Aorta (tissue), 5 donors: Measurements from ENCODE around the gene BDH1. TPM values are rescaled to one million over a fixed set of nuclear protein-coding genes. Genes with fewer than 3 reads are reported as not detected.

Experiments used
- ATAC-seq: fragments of 200-7000 bp; cut with Tn5 transposase; one replicate; pipeline ENCODE4 v1.9.1; 2022; ENCODE audit warnings: moderate library complexity; ENCODE audit not compliant: low FRiP score
- DNase-seq, 2 donors: peaks; one replicate each; pipeline ENCODE4 v3.0.0-alpha.2; 2020
- H3K27ac ChIP-seq, 2 donors: one replicate each; pipeline ENCODE4 v1.5.1; 2013; ENCODE audit warnings: low read length in 2 of 2, mild to moderate bottlenecking in 2 of 2, moderate library complexity in 2 of 2, control low read depth in 1 of 2, inconsistent platforms in 1 of 2, low read depth in 1 of 2
- H3K27me3 ChIP-seq, 2 donors: one replicate each; pipeline ENCODE4 v1.6.1; 2013; ENCODE audit warnings: control low read depth in 1 of 2, low read length in 1 of 2, mild to moderate bottlenecking in 1 of 2, moderate library complexity in 1 of 2; ENCODE audit not compliant: insufficient read depth in 2 of 2, control insufficient read depth in 1 of 2
- H3K36me3 ChIP-seq, 2 donors: one replicate each; pipeline ENCODE4 v1.6.1; 2013; ENCODE audit warnings: control low read depth in 1 of 2, low read length in 1 of 2, mild to moderate bottlenecking in 1 of 2; ENCODE audit not compliant: insufficient read depth in 2 of 2, control insufficient read depth in 1 of 2
- H3K4me1 ChIP-seq, 2 donors: one replicate each; pipeline ENCODE4 v1.6.1; 2013; ENCODE audit warnings: low read length in 2 of 2, control low read depth in 1 of 2, mild to moderate bottlenecking in 1 of 2, moderate library complexity in 1 of 2; ENCODE audit not compliant: insufficient read depth in 2 of 2, control insufficient read depth in 1 of 2
- H3K4me3 ChIP-seq, 2 donors: one replicate each; pipeline ENCODE4 v1.5.1; 2013; ENCODE audit warnings: low read length in 2 of 2, control low read depth in 1 of 2, mild to moderate bottlenecking in 1 of 2
- H3K9me3 ChIP-seq: one replicate; pipeline ENCODE4 v1.6.1; 2013; ENCODE audit warnings: mild to moderate bottlenecking, low read length; ENCODE audit not compliant: control insufficient read depth
- WGBS, 2 donors: extraction: QIAGEN DNeasy Blood & Tissue Kit; methylation state at CpG; one replicate each; pipeline ENCODE4 v1.1.7; 2013; 5-methylcytosine and 5-hydroxymethylcytosine counted together
- intact Hi-C, 2 donors: fragments of 100-400 bp; cut with DNase I; formaldehyde crosslinking; loops; one replicate each; pipeline versions ENCODE4 v1.14.2 to v1.15.0; 2022
- polyA plus RNA-seq, 2 donors: library from polyadenylated mRNA; stranded (reverse); fragments of 200-250 nt; gene quantifications; one replicate each; pipeline ENCODE4 v1.2.3, GENCODE V29; 2013
- total RNA-seq, 2 donors: library from RNA; stranded (reverse); fragmentation: NEBNext Ultra II Directional; extraction: Animal tissue kit (Norgen Biotek cat#: 25700); gene quantifications; one replicate each; pipeline ENCODE4 v1.2.1, GENCODE V29; 2021
- donor health status: healthy with polysubstance abuse.
- donor health status: Bipolar disorder and iron deficiency.
- donor health status: DM: no; HTN: no; CAD: no.
- donor health status: DM: no; HTN: no; CAD: no.
- donor health status: DM: yes; HTN: yes; CAD: no.

BDH1 gene
- total and polyA plus RNA-seq, 4 donors: 3.5 to 17.8 (median 6.6) TPM

DNA sequence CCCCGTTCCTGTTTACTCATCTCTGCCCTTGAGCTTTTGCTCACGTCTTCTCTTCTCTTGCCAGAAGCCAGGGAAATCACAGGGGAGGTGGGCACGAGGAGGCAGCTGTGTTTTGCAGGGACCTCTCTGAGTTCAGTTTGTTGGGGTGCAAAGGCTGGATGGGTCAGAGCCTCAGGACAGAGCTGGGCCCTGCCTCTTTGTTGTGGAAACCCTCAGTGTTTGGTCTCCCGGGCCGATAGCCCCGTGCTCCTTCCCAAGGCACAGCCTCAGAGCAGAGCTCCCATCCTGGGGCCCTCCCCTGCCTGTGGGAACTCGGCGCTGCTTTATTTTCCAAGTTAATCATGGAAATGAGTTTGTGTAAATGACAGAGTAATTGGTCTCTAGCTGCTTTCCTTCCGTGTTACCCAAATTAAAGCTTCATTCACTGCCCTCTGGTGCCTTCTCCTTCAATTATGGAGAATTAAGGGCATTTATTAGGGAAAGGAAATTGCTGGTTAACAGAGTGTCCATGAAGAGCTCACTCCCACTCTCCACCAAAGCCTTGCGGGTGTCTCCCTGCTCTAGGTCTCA lies 40.9 kb downstream of the BDH1 start:
- Histone ChIP-seq H3K27me3 (no peaks in the 10 kb centered on the region), H3K36me3 (no peaks in the 10 kb centered on the region), H3K9me3 (no peaks in the 10 kb centered on the region), H3K4me1 (no peaks in the 10 kb centered on the region), H3K27ac (no peak overlapping the region), H3K4me3 (no peak overlapping the region)
- intact Hi-C loops: no loop called here
- ATAC-seq: no peak
- DNase-seq: peak in 1 of 2 donors; percentile 36
- 88 to 90% methylated on average over 10 of the region's 10 CpGs for WGBS, 2 donors

GRCh38 chr3:197513953-197514785 lies 41.6 kb downstream of the BDH1 start:
- Histone ChIP-seq H3K27me3 (no peaks in the 10 kb centered on the region), H3K4me1 (no peaks in the 10 kb centered on the region), H3K4me3 (no peak overlapping the region), H3K27ac (no peak overlapping the region), H3K36me3 (no peaks in the 10 kb centered on the region), H3K9me3 (no peaks in the 10 kb centered on the region)
- intact Hi-C loops: no loop called here
- ATAC-seq (no peak), DNase-seq (peak in 1 of 2 donors; percentile 50)
- 93 to 95% methylated on average over 18 of the region's 18 CpGs for WGBS, 2 donors

GRCh38 chr3:197512691-197513571 lies 42.8 kb downstream of the BDH1 start:
- Histone ChIP-seq H3K4me3 (no peak overlapping the region), H3K27me3 (no peaks in the 10 kb centered on the region), H3K27ac (no peak overlapping the region), H3K9me3 (no peaks in the 10 kb centered on the region), H3K36me3 (no peaks in the 10 kb centered on the region), H3K4me1 (no peaks in the 10 kb centered on the region)
- DNase-seq (peak in 1 of 2 donors; percentile 70), ATAC-seq (no peak)
- 90 to 91% methylated on average over 17 to 19 of the region's 19 CpGs for WGBS, 2 donors
- intact Hi-C loops: no loop called here

- H3K36me3 ChIP-seq: no peaks in the 10 kb centered on the region
- no peaks in the 10 kb centered on the region for H3K9me3 ChIP-seq
- intact Hi-C loops: loop anchor here in 1 of 2 donors (2.0 kb wide), 1 partner anchor 255 kb away; no protein-coding TSS in a partner anchor
- no peak for ATAC-seq
- WGBS, 2 donors: 96 to 97% methylated on average over 33 of the region's 33 CpGs
- no peak overlapping the region for H3K4me3 ChIP-seq
- no peaks in the 10 kb centered on the region for H3K27me3 ChIP-seq
- H3K4me1 ChIP-seq: no peaks in the 10 kb centered on the region
- DNase-seq: peak in 1 of 2 donors; percentile 57
- no peak overlapping the region for H3K27ac ChIP-seq
These were observed 43.7 kb downstream of the BDH1 start for GRCh38 chr3:197511853-197512635.

- no peak for DNase-seq
- intact Hi-C loops: loop anchor here in 1 of 2 donors (2.0 kb wide), 1 partner anchor 254 kb away; no protein-coding TSS in a partner anchor
- Histone ChIP-seq H3K27ac (no peak overlapping the region), H3K4me3 (no peak overlapping the region), H3K9me3 (no peaks in the 10 kb centered on the region), H3K36me3 (no peaks in the 10 kb centered on the region), H3K27me3 (no peaks in the 10 kb centered on the region), H3K4me1 (no peaks in the 10 kb centered on the region)
- 74 to 78% methylated on average over 6 of the region's 6 CpGs for WGBS, 2 donors
- no peak for ATAC-seq
These were observed 44.6 kb downstream of the BDH1 start for GRCh38 chr3:197511130-197511529.

GRCh38 chr3:197510642-197511018 lies 45.1 kb downstream of the BDH1 start:
- Histone ChIP-seq H3K27ac (no peak overlapping the region), H3K36me3 (no peaks in the 10 kb centered on the region), H3K4me3 (no peak overlapping the region), H3K27me3 (no peaks in the 10 kb centered on the region), H3K9me3 (no peaks in the 10 kb centered on the region), H3K4me1 (no peaks in the 10 kb centered on the region)
- WGBS, 2 donors: 81 to 86% methylated on average over 6 of the region's 6 CpGs
- no peak for ATAC-seq
- DNase-seq: peak in 1 of 2 donors; percentile 61
- intact Hi-C loops: loop anchor here in 1 of 2 donors (2.0 kb wide), 1 partner anchor 254 kb away; no protein-coding TSS in a partner anchor

DNA sequence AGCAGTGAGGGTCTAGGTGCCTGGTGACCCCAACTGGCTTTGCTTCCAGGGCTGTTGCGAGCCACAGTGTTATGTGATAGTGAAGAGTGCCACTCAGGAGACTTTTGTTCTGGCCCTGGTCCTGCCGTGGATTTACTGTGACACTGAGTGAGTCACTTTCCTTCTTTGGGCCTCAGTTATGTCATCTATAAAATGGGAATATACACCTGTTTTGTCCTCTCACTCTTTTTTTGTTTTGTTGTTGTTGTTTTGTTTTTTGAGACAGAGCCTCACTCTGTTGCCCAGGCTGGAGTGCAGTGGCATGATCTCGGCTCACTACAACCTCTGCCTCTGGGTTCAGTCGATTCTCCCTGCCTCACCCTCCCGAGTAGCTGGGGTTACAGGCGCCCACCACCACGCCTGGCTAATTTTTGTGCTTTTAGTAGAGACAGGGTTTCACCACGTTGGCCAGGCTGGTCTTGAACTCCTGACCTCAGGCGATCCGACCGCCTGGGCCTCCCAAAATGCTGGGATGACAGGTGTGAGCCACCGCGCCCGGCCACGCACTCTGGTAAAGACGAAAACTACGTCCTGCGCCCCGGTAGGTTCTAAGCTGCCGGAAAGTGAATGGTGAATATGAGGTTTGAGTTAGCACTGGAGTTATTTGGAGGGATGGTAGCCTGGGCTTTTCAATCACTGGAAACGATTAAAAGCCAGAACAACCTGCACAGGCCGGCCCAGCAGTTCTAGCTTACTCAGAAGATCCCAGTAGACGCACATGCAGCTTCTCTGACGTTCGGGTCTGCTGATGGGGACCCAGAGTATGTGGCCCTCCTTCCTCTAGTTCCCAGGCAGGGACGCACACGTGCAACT lies 46.6 kb downstream of the BDH1 start:
- WGBS, 2 donors: 75 to 77% methylated on average over 27 of the region's 27 CpGs
- DNase-seq: peak in 1 of 2 donors; percentile 36
- Histone ChIP-seq H3K4me1 (no peaks in the 10 kb centered on the region), H3K36me3 (no peaks in the 10 kb centered on the region), H3K4me3 (no peak overlapping the region), H3K27ac (no peak overlapping the region), H3K27me3 (no peaks in the 10 kb centered on the region), H3K9me3 (no peaks in the 10 kb centered on the region)
- intact Hi-C loops: loop anchor here in 1 of 2 donors (2.0 kb wide), 1 partner anchor 252 kb away; no protein-coding TSS in a partner anchor
- ATAC-seq: no peak
